GM19043 (cell line): ENCODE measurements around the gene BTBD16.

ENCODE experiments used
- ATAC-seq: cut with Tn5 transposase; IDR thresholded peaks from one replicate; pipeline ENCODE4 v1.9.1; 2021; ENCODE audit warnings: low read depth; ENCODE audit not compliant: unreplicated experiment

Gene BTBD16

DNA sequence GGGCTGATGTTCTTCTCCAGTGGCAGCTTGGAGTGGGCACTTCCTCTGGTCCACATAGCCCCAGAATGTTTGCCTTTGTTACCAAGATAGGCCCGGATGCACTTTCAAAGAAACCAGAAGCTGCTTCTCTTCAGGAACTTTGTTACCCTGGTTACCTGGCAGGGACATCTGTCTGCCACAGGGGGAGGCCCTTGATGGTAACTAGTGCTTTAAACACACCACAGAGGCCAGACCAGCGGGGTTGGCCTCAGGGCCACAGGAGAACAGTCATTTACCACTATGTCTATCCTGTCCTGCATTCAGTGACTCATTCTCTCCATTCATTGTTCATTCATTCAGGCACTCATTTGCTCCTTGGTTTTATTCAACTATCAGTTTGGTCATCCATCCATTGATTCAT lies 91.5 kb downstream of the BTBD16 start:
- ATAC-seq, result no peak

DNA sequence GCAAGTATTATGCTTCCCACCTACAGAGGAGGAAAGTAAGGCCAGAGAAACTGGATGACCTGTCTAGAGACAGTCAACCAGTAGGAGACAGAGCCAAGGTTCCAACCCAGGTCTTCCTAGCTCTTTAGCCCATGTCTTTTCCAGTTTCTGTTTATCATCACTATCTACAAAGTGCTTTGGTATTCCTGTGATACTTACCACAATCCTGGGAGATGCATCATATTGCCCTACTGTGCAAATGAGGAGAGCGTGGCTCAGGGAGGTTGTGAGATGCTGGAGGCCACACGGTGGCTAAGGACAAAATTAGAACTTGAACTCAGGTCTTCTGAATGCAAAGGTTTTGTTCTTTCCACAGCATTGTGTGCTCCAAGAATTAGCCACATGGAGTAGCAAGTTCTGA lies 92.2 kb downstream of the BTBD16 start:
- no peak for ATAC-seq

DNA sequence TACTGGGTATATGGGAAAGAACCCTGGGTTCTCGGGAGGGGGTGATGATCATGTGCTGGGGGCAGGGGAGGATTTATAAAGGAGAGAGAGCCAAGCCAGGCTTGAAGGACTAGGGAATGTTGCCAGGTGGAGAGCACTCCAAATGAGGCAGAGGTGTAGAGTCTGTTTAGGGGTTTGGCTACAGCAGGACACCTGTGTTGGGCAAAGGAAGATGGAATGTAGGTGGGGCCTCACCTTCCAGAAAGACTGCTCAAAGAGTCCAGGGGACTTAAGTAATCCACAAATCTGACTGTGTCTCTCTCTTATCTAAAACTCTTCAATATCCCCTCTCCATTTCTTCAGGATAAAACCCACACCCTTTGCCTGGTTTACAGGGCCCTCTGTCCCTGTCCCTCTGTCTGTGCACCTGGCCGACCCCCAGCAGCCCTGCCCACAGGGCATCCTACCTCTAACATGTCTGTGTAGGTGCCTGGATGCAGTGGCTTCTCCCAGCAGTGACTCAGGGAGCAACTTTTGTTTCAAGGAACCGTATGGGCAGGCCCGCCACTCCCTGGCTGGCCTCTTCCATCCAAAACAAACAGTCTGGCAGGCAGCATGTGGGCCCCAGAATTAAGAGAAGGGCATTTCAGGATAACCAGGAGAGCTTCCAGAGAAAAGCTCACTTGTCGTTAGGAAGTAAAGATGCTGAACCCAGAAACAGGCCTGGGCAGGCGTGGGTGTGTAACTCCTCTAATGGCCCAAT lies 92.8 kb downstream of the BTBD16 start:
- ATAC-seq, result no peak

- ATAC-seq, result no peak
These were observed 97.6 kb downstream of the BTBD16 start for GRCh38 chr10:122368502-122369254.

DNA sequence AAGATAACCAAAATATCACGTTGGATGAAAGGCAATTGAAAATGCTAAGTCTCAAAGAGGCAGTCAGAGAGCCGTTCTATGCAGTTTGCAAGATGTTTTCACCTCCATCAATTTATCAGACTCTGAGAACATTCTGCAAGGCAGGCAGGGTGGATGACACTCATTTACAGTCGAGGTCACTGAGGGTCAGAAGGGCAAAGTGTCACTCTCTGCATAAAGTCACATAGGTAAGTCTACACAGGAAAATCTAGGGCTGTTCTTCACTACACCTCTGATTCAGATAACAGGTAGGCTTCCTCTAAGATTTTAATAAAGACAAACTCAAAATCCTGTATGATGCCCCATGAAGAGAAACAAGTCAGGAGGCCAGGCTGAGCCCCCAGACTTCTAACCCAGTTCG lies 102.0 kb downstream of the BTBD16 start:
- no peak for ATAC-seq

- no peak for ATAC-seq
These were observed 102.6 kb downstream of the BTBD16 start for GRCh38 chr10:122373721-122374120.

DNA sequence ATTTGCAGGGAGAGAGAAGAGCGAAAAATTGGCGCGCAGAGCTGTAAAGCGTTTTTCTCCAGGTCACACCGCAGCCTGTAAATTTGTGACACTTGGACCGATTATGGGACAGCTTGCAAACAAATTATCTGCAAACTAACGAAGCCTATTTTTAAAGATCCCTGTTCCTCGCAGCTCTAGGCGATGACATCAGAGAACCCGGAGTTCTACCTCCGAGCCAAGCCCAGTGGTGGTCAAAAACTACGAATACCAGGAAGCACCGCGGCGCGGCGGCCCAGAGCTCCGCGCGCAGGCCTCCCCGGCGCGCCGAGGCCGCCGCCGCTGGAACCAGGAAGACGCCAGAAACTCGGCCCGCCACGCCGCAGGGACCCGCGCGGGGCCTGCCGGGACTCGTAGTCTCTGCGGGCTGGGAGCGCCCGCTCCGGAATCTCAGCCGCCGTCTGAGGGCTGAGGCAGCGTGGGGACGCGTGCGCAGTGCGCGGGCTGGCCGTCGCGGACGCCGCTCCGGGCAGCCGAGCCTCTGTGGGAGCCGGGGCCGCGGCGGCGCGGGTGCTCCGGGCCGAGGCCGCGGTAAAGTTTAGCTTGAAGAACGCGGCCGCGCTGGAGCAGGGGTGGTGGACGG lies 103.3 kb downstream of the BTBD16 start, which contains the start of gene PLEKHA1:
Gene PLEKHA1, plus strand, starts transcription at position 472 of the 622 bp plus-strand sequence. CDS start 18,493 bp downstream, outside the sequence.
- peak; percentile 87 for ATAC-seq

GRCh38 chr10:122374859-122375678 lies 104.0 kb downstream of the BTBD16 start:
- peak; percentile 51 for ATAC-seq

GRCh38 chr10:122375679-122376160 lies 104.6 kb downstream of the BTBD16 start:
- ATAC-seq, result no peak

DNA sequence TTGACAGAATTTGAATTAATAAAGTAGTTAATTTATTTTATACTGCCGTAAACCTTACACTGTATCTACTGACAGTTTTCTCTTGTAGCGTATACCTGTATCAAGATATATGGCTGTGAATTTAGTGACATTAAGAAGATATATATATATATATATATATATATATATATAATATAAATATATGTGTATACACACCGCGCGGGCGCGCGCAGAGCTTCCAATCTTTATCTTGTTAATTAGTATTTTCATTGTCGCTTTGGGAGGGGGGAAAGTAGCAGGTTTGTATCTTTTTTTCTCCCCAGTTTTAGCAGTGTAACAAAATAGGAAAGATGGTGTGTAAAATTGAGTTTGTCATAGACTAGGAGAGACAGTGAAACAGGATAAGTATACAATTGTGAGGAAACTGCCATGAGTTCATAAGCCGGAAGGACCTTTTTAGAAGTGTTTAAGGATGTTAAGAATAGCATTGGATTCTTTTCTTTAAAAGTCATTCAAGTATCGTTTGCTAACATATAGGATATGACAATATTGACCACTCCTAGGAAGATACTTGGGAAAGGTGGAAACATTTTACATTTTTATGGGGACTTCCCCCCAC lies 105.4 kb downstream of the BTBD16 start:
- no peak for ATAC-seq

DNA sequence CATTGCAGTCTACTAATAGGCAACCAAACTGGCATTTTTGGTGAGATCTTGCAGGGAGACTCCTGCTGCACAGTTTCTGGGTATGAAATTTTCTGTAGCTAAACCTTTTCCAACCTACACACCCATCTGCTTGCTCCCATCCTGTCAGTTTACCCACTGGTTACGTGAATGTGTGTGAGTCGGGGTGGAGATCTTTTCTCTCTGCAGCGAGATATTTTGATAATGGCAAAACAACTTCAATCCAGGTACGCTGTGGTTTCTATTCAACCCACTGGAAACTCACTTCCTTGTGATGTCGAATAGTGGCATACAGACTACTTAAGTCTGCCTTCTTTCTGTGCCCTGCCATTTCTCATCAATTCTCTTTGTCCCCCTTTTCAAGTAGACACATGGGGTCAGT lies 107.9 kb downstream of the BTBD16 start:
- no peak for ATAC-seq

DNA sequence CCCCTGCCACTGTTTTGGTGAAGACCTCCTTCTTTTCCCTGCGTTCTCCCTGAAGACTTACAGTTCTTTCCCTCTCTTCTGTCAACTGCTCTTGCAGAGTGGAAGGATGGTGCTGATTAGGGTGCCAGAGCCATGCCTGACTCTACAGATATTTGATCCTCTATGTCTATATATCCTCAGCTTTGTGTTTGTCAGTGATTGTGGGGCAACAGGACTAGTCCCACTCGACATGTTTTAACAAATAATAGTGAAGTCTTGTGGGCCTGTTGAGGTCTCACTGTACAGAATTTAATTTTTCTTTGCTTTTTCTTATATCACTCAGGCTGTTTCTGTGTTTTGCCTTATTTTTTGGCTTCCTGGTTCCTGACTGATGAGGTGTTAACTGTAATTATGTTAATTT lies 108.4 kb downstream of the BTBD16 start:
- no peak for ATAC-seq

DNA sequence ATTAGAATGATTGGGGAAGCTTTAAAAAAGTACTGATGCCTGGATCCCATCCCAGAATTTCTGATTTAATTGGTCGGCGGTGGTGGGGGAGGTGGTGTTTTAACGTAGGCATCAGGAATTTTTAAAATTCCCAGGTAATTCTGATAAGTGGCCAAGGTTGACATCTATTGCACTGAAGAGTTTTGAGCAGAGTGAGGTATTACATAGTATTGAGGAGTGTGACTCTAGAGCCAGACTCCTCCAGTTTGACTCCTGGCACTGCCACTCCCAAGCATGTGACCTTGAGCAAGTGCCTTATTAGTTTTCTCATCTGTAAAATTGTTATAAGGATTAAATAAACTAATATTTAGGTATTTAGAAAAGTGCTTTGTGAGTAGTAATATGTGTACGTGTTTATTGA lies 109.6 kb downstream of the BTBD16 start:
- ATAC-seq, result no peak

- no peak for ATAC-seq
These were observed 110.6 kb downstream of the BTBD16 start for GRCh38 chr10:122381680-122382079.

DNA sequence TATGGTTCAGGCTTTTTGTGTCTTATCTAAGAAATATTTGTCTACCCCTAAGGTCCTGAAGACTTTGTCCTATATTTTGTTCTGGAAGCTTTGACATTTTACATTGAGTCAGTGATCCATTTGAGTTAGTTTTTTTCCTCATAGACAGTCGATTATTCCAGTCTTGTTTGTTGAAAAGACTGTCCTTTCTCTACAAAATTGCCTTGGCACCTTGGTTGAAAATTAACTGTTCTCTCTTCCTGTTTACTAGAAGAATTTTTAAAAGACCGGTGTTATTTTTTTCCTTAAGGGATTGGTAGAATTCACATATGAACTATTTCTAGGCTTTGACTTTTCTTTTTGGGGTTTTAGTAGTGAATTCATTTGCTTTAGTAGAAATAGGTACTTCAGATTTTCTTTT lies 115.4 kb downstream of the BTBD16 start:
- ATAC-seq, result no peak

GRCh38 chr10:122387572-122387971 lies 116.5 kb downstream of the BTBD16 start:
- no peak for ATAC-seq
